HG03442 (cell line): Measurements from ENCODE around the gene MYL12A.
A peak's percentile ranks its signal among the peaks of the same experiment; 100 is the strongest.
"Not testable (repeated sequence)": the region's sequence is repeated elsewhere in the genome, so short reads cannot be mapped to it uniquely, and the experiment has no call there.

Source experiments
- ATAC-seq: cut with Tn5 transposase; IDR thresholded peaks from one replicate; pipeline ENCODE4 v1.9.1; 2021; ENCODE audit warnings: mild to moderate bottlenecking, moderate library complexity; ENCODE audit not compliant: unreplicated experiment

Gene MYL12A

DNA sequence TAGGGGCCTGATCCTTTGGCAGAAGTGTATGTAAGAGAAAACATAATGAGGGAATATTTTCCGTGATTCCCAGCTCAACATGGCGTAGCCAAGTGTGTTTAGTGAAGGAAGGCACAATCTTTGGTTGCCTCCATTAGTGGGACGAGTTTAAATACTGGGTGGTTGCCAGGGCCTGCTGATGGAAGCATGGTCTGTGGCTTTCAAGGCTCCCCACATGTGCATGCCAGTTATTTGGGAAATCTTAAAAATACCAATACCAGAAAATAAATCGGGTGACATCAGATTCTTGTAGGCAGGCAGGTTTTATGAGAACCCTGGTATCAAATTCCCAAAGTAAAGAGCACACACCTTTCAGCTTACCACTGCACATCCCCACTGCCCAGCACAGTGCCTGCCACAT, 7.1 kb downstream of the MYL12A start:
- no peak for ATAC-seq

DNA sequence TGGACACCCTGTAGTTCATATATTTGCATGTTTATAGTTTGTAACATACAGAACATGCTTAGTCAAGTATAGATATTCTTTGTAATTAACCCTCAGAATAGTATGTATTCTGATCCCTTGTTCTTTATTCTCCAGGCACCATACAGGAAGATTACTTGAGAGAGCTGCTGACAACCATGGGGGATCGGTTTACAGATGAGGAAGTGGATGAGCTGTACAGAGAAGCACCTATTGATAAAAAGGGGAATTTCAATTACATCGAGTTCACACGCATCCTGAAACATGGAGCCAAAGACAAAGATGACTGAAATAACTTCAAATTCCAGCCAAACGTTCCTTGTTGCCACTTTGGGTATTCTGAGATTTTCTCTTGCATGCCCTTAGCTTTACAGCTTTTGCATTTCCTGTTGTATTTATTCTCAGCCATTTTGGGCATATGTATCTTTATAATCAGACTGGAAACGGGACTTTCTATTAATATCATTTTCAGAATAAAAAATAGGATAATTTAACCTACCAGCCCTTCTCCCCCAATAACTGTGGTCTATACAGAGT, 8.1 kb downstream of the MYL12A start:
- ATAC-seq, result no peak

DNA sequence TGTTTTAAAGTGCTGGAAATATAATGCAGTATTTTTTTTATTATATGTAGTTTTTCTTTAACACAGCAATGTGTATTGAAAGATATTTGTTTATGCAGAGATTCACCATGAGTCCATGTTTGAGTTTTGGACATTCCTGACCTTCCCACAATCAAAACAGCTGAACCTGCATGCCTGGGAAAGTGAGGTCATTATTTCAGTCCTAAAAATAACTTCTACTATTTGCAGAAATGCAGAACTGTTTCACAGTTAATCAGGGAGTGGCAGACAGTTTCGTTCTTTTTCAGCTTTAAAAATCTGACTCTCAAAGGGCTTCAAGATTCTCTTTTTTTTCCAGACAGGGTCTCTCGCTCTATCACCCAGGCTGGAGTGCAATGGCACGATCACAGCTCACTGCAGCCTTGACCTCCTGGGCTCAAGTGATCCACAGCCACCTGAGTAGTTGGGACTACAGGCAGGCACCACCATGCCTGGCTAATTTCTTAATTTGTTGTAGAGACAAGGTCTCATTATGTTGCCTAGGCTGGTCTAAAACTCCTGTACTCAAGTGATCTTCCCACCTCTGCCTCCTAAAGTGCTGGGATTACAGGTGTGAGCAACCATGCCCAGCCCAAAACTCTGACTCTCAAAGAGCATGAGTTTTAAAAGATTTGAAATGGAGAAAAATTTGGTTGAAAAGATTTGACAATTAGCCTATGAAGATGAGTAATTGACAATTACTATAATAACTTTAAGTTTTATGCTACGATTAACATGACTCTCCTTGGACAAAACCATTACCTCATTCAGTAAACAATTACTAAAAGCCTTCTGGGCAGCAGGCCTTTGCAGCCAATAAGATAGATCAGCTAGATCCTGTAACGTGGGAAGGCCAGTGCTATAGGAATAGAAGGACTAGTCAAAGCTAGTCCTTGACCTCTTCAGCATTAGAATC, 9.4 kb downstream of the MYL12A start:
- no peak for ATAC-seq

DNA sequence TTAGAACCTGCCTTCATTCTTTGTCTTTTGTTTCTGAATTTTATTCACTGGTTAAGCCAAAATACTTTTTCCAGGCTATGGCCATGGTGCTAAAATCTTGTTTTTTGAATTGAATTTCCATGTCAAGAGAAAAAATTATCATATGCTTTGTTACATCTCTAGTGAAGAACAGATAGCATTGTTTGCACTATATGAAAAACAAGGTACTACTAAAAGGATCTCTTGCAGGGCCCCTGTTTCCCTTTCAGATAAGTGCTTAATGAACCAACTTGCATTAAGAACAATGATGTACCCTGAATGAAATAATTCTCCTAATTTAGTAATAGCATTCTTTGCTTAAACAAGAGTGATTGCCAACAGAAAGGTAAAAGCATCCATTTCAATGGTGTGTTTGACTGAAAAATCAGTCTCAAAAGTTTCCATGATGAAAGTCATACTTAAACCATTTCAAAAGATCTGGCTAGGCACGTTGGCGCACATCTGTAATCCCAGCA, 10.1 kb downstream of the MYL12A start:
- ATAC-seq, result no peak

DNA sequence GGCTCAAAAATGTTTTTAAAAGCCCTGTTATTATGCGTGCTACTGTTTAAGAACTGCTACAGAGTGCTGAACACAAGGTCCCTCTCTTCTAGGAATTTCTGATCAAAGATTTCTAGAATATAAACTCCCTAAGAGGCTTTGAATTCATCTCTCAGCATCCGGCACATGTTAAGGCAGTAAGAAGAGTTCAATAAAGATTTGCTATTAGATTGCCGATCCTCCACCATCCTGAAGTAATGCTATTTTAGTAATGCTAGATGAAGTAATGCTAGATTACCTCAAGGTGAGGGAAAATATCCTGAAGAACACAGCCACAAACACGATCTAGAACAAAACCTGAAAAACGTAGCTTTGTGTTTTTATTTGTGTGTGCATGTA, 13.4 kb downstream of the MYL12A start:
- ATAC-seq, result no peak

DNA sequence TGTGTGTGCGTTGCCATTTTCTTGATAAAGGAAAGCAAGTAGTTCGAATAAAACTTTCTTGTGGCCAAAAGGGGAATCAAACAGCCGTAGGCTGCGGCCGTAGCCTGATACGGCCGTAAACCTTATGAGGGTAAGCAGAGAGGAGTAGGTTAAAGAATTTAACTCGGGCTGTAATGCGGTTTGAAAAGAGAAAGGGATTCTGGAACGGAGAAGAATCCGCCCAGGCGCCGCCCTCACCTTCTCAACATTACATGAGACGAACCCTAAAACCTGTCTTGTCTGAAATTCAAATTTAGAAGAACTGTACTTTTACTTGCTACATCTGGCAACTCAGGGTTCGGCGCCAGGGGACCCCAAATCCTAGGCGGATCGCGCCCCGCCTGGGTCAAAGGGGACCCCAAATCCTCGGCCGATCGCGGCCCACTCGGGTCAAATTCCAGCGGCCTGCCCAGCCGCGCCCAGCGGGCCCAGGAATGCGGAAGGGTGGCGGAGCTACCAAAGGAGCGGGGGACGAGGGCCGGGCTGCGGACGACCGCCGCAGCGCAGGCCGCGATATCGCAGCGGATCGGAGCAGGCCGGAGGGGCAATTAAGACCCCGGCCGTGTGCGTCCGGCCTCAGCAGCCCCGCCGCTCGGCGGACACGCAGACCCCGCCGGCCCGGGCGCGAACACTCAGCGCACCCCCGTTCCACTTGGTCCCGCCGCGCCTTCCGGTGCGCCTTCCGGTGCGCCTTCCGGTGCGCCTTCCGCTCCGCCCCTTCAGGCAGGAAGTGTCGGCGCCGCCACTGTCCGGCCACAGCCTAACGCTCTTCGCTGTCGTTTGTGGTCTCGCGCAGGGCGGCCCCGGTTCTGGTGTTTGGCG, 14.0 kb downstream of the MYL12A start, which contains the start of gene MYL12B:
TSS of gene MYL12B (plus strand) at position 761 of the 861 bp plus-strand sequence. CDS start 10,766 bp downstream, outside the sequence.
- peak; percentile 78 for ATAC-seq

DNA sequence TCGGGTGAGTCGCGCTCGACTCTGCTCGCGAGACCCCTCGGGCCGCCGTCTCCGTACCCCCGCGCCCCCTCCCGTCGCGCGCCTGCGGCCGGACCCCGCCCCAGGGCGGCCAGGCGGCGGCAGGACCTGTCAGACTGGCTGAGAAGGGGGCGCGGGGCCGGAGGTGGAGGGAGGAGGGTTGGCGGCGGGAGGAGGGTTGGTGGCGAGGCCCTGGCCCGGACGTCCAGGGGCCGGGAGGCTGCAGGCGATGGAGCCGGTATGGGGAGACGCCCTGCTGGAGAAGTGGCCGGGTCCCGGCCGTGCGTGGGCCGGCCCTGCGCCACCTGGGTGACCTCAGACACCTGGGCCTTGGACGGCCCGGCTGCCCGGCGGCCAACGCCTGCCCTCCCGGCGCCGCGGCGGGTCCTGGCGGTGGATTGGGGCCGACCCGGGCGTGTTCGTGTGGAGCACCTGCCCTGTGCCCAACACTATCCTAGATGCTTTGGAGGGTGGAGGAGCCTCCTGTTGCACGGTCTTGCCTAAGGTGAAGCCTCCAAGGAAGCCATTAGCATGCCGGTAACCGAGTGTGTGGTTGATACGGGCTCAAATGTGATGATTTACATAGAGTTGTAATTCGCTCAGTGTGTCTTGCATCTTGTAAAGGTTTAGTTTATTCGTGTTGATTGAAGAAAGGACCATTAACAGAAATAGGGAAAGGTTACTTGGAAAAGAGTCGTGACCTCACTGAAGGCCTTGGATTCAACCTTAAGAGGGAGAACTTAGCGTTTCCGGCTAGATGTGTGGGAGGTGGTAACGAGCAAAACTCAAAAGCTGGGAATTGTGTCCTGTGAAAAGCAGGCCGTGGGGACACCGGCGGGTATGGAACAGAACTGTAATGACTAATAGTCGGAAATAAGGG, 14.9 kb downstream of the MYL12A start:
- ATAC-seq, result peak; percentile 28

DNA sequence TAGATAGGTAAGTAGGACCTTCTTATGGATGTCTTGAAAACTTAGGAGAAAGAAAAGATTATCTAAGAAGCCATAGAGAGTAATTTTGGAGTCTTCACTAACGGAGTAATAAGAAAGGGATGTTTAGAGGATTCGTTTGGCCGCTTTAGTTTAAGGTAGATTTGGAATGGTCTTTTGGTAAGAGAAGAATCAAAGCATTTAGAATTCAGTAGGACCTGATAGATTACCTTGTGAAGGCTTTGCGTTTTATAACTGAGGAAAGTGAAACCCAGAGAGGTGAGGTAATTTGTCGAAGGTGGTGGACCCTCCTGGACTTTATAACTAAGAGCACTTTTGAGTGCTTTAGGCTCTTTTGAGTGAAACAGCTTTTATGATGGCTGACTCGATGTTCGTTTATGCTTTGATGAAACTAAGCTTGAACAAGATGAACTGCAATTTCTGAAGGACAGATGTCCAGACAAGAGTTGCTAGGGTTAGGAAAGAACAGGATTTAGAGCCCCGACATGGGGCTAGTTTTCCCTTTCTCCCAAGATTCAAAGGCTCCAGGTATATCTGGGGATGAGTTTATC, 15.6 kb downstream of the MYL12A start:
- no peak for ATAC-seq

DNA sequence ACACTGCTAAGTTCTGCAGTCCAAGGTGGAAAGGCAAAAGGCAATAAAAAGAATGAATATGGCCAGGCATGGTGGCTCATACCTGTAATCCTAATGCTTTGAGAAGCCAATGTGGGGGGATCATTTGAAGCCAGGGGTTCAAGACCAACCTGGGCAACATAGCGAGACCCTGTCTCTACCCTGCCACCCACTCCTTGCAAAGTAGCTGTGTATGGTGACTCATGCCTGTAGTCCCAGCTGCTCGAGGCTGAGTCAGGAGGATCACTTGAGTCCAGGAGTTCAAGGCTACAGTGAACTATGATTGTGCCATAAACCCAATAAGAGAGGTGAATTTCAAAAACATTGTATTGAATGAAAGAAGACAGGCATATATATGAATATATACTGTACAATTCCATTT, 16.8 kb downstream of the MYL12A start:
- ATAC-seq, result no peak

DNA sequence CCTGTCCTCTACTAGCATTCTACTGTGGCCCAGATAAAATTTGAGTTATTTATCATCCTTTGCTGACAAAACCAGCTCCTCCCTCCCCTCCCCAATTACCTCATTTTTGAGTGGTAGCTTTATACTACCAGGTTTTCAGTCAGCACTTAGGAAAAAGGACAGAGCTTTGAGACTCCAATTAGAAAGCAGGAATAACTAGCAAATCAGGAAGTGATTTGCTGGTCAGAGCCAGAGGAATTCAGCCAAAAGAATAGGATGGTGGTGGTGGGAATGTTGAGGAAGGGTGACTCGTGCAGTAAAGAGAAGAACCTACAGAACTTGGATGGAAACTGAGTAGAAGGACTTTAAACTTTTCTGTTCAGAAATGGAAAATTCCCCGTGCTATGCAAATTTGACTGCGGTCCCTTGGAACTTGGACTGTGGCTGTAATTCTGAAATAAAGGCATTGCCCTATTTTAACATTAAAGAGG, 18.0 kb downstream of the MYL12A start:
- no peak for ATAC-seq

DNA sequence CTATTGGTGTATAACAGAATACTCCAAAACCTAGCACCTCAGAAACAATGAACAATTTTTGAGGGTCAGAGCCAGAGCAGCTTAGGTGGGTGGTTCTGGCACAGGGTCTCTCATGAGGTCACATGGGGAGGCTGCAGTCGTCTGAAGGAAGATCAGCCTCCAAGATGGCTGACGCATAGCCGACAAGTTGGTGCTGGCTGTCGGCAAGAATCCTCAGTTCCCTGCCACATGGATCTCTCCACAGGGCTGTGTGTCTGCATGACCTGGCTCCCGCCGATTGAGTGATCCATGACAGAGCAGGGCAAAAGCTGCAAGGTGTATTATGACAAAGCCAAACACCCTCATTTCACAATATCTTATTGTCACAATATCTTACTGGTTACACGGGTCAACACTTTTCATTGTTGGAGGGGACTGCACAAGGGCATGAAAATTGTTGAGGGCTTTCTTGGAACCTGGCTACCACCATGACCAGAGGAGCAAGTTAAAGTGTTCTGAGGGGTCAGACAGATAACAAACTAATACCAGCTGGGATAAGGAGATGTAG, 18.5 kb downstream of the MYL12A start:
- ATAC-seq, result no peak

DNA sequence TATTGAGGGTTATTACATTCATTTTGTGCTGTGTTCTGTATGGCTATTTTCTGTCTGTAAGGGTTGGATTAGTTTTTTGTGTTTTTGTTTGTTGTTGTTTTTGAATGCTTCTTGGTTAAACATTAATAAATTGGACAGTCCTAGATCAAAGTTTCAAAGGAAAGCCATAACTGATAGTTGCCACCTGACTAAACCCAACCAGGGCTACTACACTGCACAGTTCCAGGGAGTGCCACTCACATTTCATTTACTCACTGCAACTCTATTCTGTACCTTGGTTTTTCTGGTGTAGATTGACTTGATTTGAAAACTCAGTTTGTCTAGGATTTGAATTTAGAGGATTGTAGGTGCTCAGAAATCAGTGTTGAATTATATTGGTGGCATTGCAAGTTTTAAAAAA, 20.7 kb downstream of the MYL12A start:
- ATAC-seq, result no peak

DNA sequence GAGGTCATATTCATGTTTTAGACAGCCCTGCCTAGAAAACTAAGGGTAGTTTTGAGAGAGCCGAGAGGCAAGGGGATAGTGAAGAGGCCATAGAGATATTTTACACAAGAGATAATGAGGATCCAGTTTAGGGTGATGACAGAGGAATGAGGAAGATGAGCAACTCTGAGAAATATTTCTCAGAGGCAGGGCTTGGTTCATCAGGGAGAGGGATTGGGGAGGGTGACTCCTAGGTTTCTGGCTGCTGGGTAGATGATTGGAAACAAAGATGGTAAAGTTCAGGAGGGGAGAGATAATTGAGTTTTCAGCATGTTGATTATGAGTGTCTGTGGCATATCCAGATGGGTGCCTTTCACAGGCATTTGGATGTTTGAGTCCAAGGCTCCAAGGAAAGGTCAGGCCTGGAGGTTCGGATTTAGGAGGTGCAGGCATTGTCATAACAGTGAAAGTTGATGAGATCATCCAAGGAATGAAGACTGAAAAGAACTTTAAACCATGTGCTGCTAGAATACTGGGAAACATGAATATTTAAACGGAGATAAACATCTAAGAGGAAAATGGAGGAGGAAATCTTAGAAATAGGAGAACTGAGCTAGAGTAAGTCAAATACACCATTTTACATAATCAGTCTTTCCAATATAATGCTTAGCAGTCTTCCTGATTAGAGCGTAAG, 21.8 kb downstream of the MYL12A start:
- no peak for ATAC-seq

DNA sequence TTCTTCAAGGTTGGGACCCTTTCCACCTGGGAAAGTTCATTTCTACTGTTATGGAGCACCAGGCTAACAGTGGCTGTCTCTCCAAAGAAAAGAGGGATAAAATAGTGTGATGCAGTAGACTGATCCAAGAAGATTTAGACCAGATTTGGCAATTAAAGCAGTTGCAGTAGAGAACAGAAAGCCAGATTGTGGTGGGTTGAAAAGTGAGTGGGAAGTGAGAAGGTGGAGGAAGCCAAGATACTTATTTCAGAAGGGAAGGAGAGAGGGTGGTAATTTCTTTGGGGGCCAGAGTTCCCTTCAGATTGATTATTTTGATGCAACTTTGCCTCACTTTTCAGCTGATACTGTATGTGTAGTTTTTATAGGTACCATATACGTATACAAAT, 22.3 kb downstream of the MYL12A start:
- ATAC-seq, result no peak

DNA sequence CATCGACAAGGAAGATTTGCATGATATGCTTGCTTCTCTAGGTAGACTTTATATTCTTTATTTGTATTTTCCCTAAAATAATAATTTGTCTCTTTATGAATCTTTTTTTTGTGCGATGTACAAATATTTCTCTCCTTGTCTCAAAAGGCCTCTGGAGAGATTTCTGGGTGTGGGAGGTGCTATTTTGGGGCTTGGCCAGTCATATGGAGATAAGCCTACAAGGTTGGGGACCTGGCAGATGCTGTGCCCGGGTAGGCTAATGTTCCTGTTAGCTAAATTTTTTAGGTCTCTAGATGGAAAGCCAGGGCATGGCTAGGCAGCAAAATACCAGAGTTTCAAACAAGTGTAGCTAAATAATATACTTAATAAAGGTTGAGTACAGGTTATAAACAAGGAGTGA, 25.4 kb downstream of the MYL12A start:
- ATAC-seq, result no peak

DNA sequence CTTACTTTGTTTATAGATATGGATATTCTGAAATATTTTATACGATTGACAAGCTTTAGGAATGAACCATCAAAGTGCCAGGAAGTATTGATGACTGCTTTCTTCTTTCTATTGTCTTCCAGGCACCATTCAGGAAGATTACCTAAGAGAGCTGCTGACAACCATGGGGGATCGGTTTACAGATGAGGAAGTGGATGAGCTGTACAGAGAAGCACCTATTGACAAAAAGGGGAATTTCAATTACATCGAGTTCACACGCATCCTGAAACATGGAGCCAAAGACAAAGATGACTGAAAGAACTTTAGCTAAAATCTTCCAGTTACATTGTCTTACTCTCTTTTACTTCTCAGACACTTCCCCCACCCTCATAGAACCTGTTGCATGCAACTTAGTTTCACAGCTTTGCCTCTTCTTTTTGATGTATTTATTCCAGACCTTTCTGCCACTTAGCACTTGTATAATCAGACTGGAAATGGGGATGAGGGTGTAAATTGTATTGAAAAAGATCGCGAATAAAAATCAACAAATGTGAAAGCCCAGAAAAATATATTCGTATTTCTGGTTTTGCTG, 30.1 kb downstream of the MYL12A start:
- ATAC-seq, result not testable (repeated sequence)

DNA sequence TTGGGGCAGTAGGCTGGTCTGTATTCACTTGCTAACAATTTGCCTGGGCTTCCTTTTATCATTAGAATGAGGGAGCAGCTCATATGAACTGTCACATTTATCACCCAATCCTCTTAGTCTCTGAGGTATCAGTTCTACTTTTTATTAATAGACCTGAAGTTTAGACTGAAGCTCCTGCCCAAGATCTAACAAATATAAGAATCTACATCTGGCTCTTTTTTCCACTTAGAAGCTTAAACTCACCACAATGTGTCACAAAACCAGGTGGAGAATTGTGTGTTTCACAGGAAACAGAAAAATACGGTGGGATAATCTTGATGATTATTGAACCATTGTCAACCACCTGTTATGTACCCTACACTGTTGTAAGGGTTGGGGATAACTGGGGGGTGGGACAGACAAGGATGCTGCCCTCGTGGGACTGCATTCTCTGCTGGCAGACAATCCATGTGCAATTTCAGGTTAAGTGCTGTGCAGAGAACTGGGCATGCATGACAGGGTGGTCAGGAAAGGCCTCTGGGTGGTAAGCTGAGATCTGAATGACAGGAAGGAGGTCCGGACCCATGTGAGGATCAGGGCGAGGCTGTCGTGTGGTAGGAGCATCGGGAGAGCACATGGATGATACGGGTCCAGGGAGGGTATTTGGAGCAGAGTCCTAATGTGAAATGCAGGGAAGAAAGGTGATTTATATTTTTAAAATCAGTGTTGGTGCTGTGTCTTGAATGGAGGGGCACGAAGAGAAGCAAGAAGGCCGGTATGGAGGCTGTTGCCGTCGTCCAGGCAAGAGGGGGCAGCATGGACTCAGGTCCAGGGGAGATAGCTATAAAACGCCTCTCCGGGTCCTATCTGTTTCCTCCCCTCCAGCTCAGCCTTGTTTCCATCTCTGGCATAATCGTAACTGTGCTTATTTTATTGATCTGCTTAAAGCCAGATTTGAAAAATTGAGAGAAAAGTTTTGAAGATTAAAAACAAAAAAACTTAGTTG, 31.9 kb downstream of the MYL12A start:
- ATAC-seq, result peak; percentile 81
